ENCODE measurements around the gene CDC14A. TPM values are rescaled to one million over a fixed set of nuclear protein-coding genes. Genes with fewer than 3 reads are reported as not detected.

CDC14A gene
- total RNA-seq, 1 donor from 2014 or later, result 6.3 TPM

DNA sequence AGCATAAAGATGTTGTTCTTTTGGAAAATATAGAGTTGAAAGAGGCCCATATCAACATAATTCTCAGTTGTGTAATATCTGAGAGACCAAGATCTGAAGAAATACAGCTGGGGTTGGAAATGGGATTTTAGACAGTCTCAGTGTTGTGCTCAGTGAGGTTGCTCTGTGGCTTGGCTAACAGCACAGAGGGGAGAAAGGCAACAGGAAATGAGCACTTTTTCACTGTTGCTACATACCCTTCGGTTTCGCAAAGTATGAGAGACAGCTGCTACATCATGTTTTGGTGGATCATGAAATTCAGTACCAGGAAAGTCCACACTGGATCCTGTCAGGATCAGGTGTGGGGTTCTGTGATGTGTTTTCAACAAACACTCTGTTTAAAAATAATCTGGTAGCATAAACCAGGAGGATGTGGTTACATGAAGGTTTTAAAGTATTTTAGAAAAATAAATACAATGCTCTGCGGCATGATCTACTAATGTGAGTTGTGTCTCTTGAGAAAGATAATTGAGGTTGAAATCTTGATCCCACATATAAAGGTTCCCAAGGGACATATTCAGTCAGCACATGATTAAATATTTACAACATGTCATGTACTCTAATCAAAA lies 178.7 kb downstream of the CDC14A start:
- Histone ChIP-seq H3K9ac (ENCODE audit: low read length) (no peak overlapping the region), H2AFZ (ENCODE audit: low read depth, low read length) (no peak overlapping the region), H3K4me2 (ENCODE audit: low read length) (no peak overlapping the region), H3K27ac (ENCODE audit: low read depth, low read length) (no peak overlapping the region), H3K4me1 (ENCODE audit: insufficient read depth, low read length) (no peaks in the 10 kb centered on the region), H4K20me1 (ENCODE audit: insufficient read depth, low read length) (no peaks in the 10 kb centered on the region), H3K79me2 (ENCODE audit: insufficient read depth, low read length) (no peaks in the 10 kb centered on the region), H3K27me3 (ENCODE audit: insufficient read depth, low read length) (peaks cover 3% of the 10 kb centered on the region), H3K9me3 (ENCODE audit: insufficient read depth, low read depth, low read length) (no peaks in the 10 kb centered on the region), H3K4me3 (ENCODE audit: insufficient read depth, low read depth, low read length) (no peak overlapping the region), H3K36me3 (ENCODE audit: insufficient read depth, low read length) (no peaks in the 10 kb centered on the region)
- Mint-ChIP-seq H3K36me3 (ENCODE audit: low read depth, unreplicated experiment) (peaks cover 2% of the 10 kb centered on the region), H3K27ac (ENCODE audit: unreplicated experiment) (no peak overlapping the region), H3K27me3 (ENCODE audit: low read depth, unreplicated experiment) (peaks cover 22% of the 10 kb centered on the region), H3K9me3 (ENCODE audit: unreplicated experiment) (no peaks in the 10 kb centered on the region), H3K4me1 (ENCODE audit: low read depth, unreplicated experiment) (no peaks in the 10 kb centered on the region), H3K4me3 (ENCODE audit: unreplicated experiment) (no peak overlapping the region)
- TF ChIP-seq, protein P1, sequence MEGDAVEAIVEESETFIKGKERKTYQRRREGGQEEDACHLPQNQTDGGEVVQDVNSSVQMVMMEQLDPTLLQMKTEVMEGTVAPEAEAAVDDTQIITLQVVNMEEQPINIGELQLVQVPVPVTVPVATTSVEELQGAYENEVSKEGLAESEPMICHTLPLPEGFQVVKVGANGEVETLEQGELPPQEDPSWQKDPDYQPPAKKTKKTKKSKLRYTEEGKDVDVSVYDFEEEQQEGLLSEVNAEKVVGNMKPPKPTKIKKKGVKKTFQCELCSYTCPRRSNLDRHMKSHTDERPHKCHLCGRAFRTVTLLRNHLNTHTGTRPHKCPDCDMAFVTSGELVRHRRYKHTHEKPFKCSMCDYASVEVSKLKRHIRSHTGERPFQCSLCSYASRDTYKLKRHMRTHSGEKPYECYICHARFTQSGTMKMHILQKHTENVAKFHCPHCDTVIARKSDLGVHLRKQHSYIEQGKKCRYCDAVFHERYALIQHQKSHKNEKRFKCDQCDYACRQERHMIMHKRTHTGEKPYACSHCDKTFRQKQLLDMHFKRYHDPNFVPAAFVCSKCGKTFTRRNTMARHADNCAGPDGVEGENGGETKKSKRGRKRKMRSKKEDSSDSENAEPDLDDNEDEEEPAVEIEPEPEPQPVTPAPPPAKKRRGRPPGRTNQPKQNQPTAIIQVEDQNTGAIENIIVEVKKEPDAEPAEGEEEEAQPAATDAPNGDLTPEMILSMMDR (IDR thresholded peaks at IDR 0.05; ENCODE audit: insufficient read depth, low read depth, low read length), result no peak
- TF ChIP-seq EZH2 (IDR thresholded peaks at IDR 0.05; ENCODE audit: insufficient read depth, low read length), result no peak
- DNase-seq (ENCODE audit: low read depth) (peak; percentile 79), FAIRE-seq (no peak)

DNA sequence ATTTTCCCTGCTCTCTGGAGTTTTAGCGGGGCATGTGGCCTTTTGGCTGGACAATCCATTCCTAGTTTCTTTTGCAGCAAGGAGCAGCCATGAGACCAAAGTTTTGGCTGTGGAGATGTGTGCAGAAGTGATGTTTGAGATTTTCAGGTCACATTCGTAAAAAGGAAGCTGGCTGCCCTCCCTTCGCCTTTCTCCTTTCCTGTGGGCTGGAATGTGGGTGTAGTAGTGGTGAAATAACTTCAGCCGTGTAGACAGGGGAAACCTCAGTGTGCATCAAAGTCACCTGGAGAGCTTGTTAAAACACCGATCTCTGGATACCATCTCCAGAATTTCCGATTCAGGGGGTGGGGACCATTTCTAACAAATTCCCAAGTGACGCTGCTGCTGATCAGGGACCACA lies 180.3 kb downstream of the CDC14A start:
- H3K27ac ChIP-seq (ENCODE audit: low read depth, low read length), result no peak overlapping the region
- H3K4me3 Mint-ChIP-seq (ENCODE audit: unreplicated experiment), result no peak overlapping the region
- H3K4me2 ChIP-seq (ENCODE audit: low read length), result no peak overlapping the region
- DNase-seq (ENCODE audit: low read depth), result no peak
- H3K79me2 ChIP-seq (ENCODE audit: insufficient read depth, low read length), result no peaks in the 10 kb centered on the region
- peaks cover 13% of the 10 kb centered on the region for H3K27me3 ChIP-seq (ENCODE audit: insufficient read depth, low read length)
- TF ChIP-seq, protein P1 (IDR thresholded peaks at IDR 0.05; ENCODE audit: insufficient read depth, low read depth, low read length), result no peak
- TF ChIP-seq EZH2 (IDR thresholded peaks at IDR 0.05; ENCODE audit: insufficient read depth, low read length), result no peak
- H3K27ac Mint-ChIP-seq (ENCODE audit: unreplicated experiment), result no peak overlapping the region
- H3K4me1 Mint-ChIP-seq (ENCODE audit: low read depth, unreplicated experiment), result no peaks in the 10 kb centered on the region
- H3K36me3 ChIP-seq (ENCODE audit: insufficient read depth, low read length), result no peaks in the 10 kb centered on the region
- H3K27me3 Mint-ChIP-seq (ENCODE audit: low read depth, unreplicated experiment), result peaks cover 38% of the 10 kb centered on the region
- H3K9me3 ChIP-seq (ENCODE audit: insufficient read depth, low read depth, low read length), result no peaks in the 10 kb centered on the region
- no peak for FAIRE-seq
- H3K9me3 Mint-ChIP-seq (ENCODE audit: unreplicated experiment), result peaks cover 1% of the 10 kb centered on the region
- no peaks in the 10 kb centered on the region for H4K20me1 ChIP-seq (ENCODE audit: insufficient read depth, low read length)
- H3K9ac ChIP-seq (ENCODE audit: low read length), result no peak overlapping the region
- peaks cover 2% of the 10 kb centered on the region for H3K36me3 Mint-ChIP-seq (ENCODE audit: low read depth, unreplicated experiment)
- no peak overlapping the region for H3K4me3 ChIP-seq (ENCODE audit: insufficient read depth, low read depth, low read length)
- H3K4me1 ChIP-seq (ENCODE audit: insufficient read depth, low read length), result no peaks in the 10 kb centered on the region
- no peak overlapping the region for H2AFZ ChIP-seq (ENCODE audit: low read depth, low read length)

DNA sequence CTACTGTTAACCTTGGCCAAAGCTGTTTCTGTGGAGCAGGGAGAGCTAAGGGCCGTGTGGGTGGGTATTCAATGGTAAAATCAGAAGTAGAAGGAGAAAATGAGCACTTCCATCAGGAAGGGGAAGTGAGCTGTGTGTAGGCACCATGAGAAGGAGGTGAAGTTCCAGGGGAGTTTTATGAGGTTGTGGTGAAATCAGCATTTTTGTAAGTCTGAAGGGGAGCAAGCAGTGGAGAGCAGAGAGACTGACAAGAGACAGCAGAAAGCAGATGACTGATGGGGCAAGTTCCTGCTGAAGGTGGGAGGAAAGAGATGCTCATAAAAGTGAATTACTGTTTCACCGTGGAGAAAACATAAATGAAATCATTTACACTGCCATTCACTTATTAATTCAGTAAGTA lies 183.0 kb downstream of the CDC14A start:
- DNase-seq (ENCODE audit: low read depth) (no peak), FAIRE-seq (no peak)
- Histone ChIP-seq H4K20me1 (ENCODE audit: insufficient read depth, low read length) (no peaks in the 10 kb centered on the region), H3K27me3 (ENCODE audit: insufficient read depth, low read length) (peaks cover 30% of the 10 kb centered on the region), H3K4me1 (ENCODE audit: insufficient read depth, low read length) (peaks cover 9% of the 10 kb centered on the region), H3K4me3 (ENCODE audit: insufficient read depth, low read depth, low read length) (no peak overlapping the region), H3K4me2 (ENCODE audit: low read length) (no peak overlapping the region), H2AFZ (ENCODE audit: low read depth, low read length) (no peak overlapping the region), H3K36me3 (ENCODE audit: insufficient read depth, low read length) (no peaks in the 10 kb centered on the region), H3K9me3 (ENCODE audit: insufficient read depth, low read depth, low read length) (no peaks in the 10 kb centered on the region), H3K9ac (ENCODE audit: low read length) (no peak overlapping the region), H3K79me2 (ENCODE audit: insufficient read depth, low read length) (no peaks in the 10 kb centered on the region), H3K27ac (ENCODE audit: low read depth, low read length) (no peak overlapping the region)
- peaks cover 49% of the 10 kb centered on the region for H3K27me3 Mint-ChIP-seq (ENCODE audit: low read depth, unreplicated experiment)
- TF ChIP-seq, protein P1 (IDR thresholded peaks at IDR 0.05; ENCODE audit: insufficient read depth, low read depth, low read length), result no peak
- no peak for TF ChIP-seq EZH2 (IDR thresholded peaks at IDR 0.05; ENCODE audit: insufficient read depth, low read length)
- peaks cover 2% of the 10 kb centered on the region for H3K36me3 Mint-ChIP-seq (ENCODE audit: low read depth, unreplicated experiment)
- H3K4me3 Mint-ChIP-seq (ENCODE audit: unreplicated experiment), result no peak overlapping the region
- H3K27ac Mint-ChIP-seq (ENCODE audit: unreplicated experiment), result no peak overlapping the region
- peaks cover 1% of the 10 kb centered on the region for H3K9me3 Mint-ChIP-seq (ENCODE audit: unreplicated experiment)
- H3K4me1 Mint-ChIP-seq (ENCODE audit: low read depth, unreplicated experiment), result no peaks in the 10 kb centered on the region

Data from astrocyte (in vitro differentiated cells and primary cell).